ENCODE data around the gene TSPOAP1.

TSPOAP1 gene

DNA sequence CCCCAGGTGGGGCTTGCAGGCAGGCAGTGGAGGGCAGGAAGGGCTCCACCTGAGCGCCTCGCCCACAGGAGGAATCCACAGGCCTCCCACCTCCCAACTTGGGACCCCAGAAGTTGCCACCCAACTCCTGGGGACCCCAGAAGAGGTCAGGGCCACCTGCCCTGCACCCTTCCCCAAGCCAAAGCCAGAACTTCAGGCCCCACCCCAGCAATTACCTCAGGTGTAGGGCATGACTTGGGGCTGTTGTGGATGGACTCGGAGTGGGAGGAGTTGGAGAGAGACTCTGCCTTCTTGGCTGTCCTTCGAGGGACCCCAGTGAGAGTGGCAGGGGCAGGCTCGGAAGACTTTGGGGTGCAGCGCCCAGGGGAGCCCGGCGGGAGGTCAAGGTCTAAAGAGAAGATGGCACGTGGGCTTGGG, 10.5 kb downstream of the TSPOAP1 start:
- TF ChIP-seq, protein P1, sequence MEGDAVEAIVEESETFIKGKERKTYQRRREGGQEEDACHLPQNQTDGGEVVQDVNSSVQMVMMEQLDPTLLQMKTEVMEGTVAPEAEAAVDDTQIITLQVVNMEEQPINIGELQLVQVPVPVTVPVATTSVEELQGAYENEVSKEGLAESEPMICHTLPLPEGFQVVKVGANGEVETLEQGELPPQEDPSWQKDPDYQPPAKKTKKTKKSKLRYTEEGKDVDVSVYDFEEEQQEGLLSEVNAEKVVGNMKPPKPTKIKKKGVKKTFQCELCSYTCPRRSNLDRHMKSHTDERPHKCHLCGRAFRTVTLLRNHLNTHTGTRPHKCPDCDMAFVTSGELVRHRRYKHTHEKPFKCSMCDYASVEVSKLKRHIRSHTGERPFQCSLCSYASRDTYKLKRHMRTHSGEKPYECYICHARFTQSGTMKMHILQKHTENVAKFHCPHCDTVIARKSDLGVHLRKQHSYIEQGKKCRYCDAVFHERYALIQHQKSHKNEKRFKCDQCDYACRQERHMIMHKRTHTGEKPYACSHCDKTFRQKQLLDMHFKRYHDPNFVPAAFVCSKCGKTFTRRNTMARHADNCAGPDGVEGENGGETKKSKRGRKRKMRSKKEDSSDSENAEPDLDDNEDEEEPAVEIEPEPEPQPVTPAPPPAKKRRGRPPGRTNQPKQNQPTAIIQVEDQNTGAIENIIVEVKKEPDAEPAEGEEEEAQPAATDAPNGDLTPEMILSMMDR (IDR thresholded peaks at IDR 0.05; ENCODE audit: insufficient read depth, low read depth, low read length, missing control alignments): no peak
- H3K4me3 ChIP-seq (ENCODE audit: low read length): no peak overlapping the region
- DNase-seq (ENCODE audit: low read depth): no peak

GRCh38 chr17:58317421-58318064, 11.1 kb downstream of the TSPOAP1 start:
- TF ChIP-seq, protein P1 (IDR thresholded peaks at IDR 0.05; ENCODE audit: insufficient read depth, low read depth, low read length, missing control alignments): peak; percentile 93
- no peak overlapping the region for H3K4me3 ChIP-seq (ENCODE audit: low read length)
- peak; percentile 85 for DNase-seq (ENCODE audit: low read depth)

DNA sequence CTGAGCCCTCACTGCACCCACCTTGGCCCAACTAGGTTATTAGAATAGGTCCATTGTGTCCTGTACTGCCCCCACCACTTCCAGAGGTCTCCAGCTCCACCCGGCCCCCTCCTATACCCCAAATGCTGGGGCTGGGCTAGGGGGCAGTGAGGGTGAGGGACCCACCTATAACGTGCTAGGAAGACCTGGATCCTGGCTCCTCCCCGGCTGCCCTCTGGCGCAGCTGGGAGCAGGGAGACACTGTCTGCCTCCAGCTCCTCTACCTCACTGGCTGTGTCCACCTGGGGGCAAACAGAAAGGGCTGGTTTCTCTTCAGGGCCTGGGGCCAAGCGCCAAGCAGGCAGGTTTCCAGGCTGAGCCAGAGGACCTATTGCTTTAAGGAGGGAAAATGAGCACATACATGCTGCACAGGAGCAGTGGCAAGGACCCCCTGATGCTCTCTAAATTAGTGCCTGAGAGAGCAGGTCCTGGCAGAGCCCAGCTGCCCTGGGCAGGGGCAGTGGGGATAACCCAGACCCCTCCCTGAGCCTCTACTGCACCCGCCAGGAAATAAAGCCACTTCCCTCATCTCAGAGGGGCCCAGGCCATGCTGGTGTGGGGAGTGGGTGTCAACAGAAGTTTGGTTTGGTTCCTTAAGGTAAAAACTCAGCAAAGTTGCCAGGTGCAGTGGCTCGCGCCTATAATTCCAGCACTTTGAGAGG, 12.2 kb downstream of the TSPOAP1 start:
- TF ChIP-seq, protein P1 (IDR thresholded peaks at IDR 0.05; ENCODE audit: insufficient read depth, low read depth, low read length, missing control alignments): no peak
- no peak for DNase-seq (ENCODE audit: low read depth)

DNA sequence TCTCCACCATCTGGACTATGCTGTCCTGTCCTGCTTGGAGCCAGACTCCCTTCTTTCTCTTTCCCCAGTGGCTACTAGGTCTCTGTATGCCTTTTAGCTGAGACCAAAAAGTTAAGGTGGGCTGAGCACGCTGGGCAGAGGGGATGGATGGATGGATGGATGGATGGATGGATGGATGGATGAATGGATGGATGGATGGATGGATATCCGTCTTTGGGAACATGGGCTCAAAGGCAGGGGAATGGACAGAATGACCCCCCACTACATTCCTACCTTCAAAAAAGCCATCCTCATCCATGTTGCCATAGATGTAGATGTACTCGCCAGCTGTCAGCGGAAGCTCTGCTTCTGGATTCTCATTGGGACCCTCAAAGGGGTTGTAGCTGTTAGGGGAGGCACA, 12.8 kb downstream of the TSPOAP1 start:
- DNase-seq (ENCODE audit: low read depth): no peak
- H3K4me3 ChIP-seq (ENCODE audit: low read length): no peak overlapping the region
- TF ChIP-seq, protein P1 (IDR thresholded peaks at IDR 0.05; ENCODE audit: insufficient read depth, low read depth, low read length, missing control alignments): no peak

More for the DNA sequence above, 12.2 kb downstream of the TSPOAP1 start:
- no peak overlapping the region for H3K4me3 ChIP-seq (ENCODE audit: low read length)

DNA sequence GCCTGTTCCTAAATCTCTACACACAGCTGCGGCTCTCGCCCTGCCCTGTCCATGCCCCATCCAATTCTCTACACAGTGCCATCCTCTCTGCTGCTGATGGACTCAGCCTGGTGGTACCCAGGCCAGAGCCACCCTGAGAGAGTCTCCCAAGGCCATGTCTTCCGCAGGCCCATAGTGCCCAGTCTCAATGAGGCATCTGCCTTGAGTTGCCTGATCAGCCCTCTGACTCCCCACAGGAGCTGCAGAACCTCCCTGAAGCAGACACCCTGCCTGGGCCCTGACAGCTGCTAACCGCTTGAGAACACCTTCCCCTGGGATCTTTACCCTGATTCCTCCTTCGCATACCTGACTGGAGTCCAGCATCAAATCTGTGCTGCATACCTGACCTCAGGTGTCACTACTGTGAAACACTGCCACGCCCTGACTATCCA, 13.3 kb downstream of the TSPOAP1 start:
- no peak overlapping the region for H3K4me3 ChIP-seq (ENCODE audit: low read length)
- no peak for DNase-seq (ENCODE audit: low read depth)
- TF ChIP-seq, protein P1 (IDR thresholded peaks at IDR 0.05; ENCODE audit: insufficient read depth, low read depth, low read length, missing control alignments): no peak

DNA sequence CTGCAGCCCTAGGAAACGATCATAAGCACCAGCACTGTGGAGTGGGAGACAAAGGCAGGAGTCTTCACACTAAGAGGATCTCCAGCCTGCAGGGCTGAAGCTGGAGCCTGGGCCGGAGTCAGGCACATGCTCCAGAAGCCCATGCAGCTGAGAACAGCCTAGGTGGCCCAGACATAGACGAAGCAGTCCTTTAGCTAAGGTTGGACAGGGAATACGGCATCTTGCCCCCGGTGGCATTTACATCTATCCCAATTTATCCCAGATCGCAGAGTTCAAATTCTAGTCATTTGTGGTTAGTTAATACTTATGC, 13.9 kb downstream of the TSPOAP1 start:
- no peak overlapping the region for H3K4me3 ChIP-seq (ENCODE audit: low read length)
- DNase-seq (ENCODE audit: low read depth): no peak

More for the DNA sequence above, 13.9 kb downstream of the TSPOAP1 start:
- TF ChIP-seq, protein P1 (IDR thresholded peaks at IDR 0.05; ENCODE audit: insufficient read depth, low read depth, low read length, missing control alignments): no peak

Measured in epithelial cell of esophagus (primary cell).